Measurements from ENCODE around the gene HEBP2.
"Not testable (repeated sequence)": the region's sequence is repeated elsewhere in the genome, so short reads cannot be mapped to it uniquely, and the experiment has no call there.

Gene HEBP2

DNA sequence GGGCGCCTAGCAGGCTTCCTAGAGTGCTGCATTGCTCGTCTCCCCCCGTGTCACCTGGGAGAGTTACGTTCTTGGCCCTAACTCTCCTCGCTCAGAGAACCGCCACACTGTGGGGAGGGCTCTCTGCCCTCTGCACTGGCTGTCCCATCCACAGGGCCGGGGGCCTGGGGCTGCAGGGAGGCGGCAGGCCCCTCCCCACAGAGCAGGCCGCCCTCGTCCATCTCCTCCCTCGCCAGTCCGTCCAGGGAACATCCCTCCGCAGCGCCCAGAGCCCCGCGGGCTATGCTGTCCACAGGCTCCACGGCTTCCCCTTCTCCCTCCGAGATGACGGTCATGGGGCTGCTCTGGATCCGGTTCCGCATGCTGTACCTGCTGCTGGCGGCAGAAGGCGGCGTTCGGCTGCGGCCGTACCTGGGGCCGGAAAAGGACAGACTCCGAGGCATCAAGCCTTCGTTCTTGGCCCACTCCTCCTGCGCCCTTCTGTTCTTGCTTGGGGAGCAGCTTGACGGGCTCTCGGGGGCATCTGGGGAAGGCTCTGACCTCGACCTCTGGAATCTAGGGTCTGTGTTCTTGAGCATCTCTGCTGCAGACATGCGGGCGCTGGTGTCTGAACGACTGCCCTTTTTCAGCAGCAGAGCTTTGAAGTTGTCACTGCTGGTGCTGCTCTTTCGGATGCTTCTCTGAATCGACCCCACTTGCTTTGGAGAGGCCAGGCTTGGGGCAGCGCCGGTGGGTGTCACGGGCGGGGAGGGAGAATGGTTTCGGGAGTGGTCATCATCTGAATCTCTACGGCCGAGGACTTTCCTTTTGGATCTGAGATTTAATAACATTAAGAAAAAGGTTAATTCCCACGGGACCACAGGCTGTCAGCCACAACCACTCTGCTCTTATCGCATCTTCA, 20.2 kb downstream of the HEBP2 start:
- no peak for DNase-seq

DNA sequence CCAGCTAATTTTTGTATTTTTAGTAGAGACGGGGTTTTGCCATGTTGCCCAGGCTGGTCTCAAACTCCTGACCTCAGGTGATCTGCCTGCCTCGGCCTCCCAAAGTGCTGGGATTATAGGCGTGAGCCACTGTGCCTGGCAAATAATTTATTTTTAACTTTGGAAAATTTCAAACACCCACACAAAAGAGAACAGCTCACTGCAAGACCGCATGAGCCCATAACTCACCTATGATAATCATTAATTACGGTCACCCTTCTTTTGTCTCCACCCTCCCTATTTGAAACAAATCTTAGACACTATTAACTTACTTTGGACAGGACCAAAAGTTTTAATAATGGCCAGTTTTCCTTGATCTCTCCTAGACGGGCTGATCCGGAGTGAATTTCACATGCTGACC, 21.2 kb downstream of the HEBP2 start:
- DNase-seq = not testable (repeated sequence)

DNA sequence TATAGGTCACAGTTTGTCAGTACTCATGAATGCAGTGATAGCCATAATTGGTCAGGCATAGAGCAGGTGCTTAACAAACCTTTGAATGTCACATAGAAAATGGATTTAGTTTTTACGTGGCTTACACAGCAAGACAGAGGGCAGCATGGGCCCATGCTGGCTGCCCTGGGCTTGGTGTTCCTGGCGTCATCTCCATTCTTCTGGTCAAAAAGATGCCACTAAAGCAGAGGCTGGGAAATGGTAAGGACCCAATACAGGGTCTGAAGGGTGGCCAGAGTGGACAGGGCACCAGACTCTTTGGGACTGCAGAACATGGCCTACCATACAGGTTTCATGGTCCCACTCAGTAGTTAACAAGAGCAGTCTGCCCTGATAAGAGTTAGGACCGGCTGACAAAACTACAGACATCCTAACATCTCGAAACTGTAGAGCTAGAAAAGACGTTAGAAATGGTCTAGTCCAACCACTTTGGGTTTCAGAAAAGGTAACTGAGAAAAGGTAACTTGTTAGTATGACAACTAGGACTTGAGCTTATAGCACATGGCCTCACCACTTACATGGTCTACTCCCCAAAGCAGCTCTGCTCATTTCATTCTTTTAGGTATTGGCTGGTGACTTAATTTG, 22.6 kb downstream of the HEBP2 start:
- no peak for DNase-seq

DNA sequence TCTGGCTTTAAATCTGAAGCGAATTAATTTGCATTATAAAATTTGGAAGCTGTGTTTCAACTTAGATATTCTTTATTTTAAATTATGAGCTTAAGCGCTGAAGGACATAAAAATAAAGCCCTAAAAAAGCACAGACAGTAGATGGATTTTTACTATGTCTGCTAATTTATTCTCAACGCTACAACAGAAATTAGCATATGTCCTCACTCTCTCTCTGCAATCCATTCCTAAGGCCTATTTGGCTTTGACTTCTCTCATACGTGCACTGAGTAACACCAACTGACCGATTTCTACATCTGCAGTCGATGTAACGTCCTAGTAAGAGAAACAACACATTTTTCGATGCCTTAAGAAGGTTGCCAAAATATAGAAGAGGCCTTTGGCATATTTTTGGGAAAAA, 23.7 kb downstream of the HEBP2 start:
- DNase-seq = no peak

DNA sequence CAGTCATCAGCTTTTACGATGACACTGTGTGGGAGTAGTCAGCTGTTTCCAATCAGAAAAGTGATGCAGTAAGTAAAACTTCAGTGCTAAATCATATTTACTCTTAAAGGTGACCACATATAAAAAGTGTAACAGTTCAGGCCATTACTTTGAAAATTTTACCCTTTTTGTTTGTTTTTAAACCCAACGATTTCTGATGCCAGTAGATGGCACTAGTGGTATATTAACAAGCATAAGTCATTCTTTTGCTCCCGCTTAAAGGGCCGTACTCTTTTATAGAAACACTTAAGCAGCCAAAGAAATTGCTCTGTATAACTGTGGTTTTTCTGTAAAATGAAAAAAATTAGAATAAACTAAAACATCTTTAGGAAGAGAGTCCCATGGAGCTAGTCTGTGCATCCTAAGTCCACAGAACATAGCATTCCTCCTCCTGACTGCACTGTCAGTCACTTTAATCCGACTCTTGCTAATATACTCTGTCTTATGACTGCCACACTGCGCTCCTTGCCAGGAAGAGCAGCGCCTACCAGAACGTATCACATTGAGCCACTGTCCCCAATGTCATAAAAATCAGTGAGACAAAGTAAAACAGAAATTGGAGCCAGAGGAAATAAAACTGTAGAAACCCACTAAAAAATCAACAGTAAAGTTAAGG, 25.0 kb downstream of the HEBP2 start:
- DNase-seq = no peak

DNA sequence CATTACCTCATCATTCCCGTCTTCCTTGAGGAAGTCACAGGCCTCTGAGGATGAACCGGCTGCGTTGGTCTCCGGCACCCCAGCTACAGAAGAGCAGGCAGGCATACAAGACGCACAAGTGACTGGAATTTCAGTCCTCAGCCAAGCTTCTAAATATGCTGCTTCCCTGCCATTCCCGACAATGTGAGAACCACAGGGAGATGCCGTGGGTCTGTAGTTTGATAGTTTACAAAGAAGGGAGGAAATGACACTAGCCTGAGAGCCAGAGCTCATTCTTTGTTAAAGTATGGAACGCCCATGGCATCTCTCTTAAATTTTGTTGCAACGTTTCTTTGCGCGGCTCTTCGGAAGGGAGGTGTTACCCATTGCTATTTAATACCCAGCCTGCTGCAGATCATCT, 25.7 kb downstream of the HEBP2 start:
- no peak for DNase-seq

DNA sequence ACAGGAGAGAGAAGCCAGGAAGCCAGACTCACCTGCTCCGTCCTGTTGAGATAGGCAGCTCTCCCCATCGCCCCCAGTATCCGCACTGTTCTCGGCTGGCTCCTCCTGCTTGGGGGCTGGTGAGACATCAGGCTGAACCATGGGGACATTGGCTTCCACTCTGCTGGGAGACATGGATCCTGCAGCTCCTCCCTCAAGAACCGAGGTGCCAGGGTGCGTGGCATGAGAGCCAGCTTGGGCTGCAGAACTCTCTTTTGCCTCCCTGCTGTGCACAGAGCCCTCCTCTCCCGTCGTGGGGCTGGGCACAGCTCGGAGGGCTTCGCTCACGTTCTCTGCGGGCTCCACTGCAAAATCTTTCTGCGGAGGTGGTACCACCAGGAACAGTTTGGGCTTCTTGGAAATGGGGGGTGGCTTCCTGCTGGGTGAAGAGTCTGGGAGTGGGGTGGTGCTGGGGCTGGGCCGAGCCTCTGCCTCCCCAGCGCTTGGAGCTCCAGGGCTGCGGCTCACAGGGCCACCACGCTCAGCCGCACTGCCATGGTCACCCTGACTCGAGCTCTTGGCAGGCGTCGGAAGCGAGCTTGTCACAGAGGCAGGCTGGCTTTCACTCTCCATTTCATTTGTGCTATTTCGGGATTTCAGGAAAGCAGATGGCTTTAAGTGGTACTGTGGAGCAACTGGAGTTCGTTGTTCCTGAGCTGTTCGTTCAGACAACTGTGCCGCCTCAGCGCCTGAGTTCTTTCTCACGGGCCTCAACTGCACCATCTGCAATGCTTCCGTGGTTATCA, 26.5 kb downstream of the HEBP2 start:
- DNase-seq = no peak

DNA sequence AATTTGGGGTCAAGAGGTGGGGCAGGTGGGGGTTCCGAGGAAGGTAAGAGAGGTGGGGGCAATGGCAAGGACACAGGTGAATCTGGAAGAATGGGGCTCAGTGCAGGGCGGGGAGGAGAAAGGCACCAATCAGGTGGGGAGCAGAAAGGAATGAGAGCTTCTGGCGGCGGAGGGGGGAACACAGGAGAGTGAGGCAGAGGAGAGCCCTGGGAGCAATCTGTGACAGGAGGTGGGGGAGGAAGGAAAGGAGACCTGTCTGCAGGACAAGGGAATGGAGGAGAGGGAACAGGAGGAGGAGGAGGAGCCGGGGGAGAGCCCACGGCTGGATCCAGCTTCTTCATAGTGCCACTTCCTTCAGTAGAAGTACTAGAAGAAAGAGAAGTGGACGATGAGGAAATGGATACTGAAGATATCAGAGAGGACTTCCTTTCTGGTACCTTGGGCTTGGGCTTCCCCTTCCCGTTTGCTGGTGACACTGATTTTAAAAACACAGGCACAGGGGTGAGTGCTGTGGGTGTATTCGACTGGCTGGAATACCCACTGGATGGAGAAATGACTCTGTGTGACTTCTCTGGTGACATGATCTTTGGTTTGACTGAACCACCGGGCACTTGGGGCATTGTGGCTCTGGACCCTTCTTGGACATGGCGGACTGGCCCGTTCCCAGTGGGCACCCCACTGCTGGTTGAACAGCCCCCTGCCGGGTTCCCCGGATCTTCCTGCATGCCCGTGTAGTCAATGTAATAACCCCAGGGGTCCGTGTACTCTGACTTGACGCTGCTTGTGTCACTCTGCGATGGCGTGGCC, 27.4 kb downstream of the HEBP2 start:
- DNase-seq = no peak

DNA sequence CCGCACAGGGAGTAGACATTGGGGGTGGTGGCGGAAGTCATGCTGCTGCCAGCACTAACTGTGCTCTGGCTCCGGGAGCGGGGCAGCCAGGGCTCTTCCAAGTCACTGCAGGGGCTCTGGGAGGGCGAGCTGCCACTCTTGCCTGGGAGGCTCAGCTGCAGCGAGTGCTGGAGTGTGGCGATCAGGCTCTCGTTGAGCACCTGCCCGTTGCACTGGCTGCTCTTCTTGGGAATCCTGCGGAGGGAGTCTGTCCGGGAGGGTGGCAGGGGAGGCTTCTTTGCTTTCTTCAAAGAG, 28.0 kb downstream of the HEBP2 start:
- DNase-seq = no peak

DNA sequence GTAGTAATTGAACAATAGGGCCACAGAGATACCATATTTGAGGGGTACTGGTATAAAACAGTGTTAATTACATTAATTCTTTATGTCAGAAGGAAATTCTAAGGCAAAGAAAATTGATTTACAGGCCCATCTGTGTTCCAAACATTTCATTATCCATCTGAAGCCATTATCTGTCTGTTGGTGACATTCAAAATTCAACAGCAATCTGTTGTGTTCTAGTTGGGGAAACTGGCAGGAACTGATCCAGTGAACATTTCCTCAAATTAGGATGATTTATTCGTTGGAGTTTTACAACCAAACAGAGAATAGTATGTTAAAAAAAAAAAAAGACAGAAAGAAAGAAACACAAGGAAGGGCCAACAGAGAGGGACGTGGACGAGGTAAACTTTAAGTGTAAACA, 30.1 kb downstream of the HEBP2 start:
- DNase-seq = no peak

DNA sequence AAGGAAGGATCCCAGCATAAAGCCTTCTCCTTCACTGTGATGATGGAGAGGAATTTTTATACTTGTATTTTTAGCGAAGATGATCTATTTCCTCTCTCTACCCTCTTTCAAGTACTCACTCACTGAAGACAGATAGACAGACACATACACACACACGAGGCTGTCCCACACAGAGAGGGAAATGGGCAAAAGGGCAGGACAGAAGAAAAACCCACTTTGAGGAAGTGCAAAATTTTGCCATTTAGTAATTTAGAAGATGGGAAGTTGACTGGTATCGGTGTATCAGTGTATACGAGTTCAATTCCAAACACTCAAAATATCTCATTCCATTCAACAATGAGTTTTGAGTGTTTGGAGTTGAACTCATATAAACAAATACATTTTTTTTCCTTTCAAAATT, 30.9 kb downstream of the HEBP2 start:
- no peak for DNase-seq

DNA sequence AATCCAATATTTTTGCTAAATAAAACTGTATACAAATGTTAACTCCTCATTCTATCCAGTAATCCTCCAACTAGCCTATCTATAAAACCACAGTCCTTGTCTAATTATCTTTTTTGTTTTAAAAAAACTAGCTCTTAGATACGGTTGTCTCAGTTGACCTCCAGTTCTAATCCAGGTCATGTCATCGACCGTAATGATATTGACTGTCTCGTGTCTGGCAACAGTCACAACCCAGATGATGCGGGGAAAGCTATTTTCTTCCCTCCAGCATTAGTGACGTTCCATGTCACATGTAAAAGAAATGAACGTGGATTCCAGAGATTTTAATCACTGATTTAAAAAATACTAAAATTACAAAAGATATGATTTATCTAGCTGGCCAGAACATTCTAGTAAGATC, 35.5 kb downstream of the HEBP2 start:
- DNase-seq = no peak

DNA sequence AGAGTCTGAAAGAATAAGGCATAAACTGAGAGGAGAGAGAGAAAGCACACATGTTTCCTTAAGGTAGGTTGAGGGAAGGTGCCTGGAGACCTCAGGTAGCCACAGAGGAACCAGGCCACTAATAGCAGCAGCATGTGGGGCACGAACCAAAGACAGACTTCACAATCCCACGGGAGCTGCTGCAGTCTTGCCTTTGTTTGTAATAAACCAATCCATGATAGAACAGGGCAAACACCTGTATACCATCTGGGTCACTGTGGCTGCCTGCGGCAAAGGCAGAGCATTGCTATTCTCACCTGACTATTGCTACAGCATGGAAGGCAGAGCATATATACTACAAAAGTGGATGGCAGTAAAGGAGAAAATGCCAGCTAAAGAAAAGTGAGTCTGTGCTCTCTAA, 36.3 kb downstream of the HEBP2 start:
- DNase-seq = no peak

DNA sequence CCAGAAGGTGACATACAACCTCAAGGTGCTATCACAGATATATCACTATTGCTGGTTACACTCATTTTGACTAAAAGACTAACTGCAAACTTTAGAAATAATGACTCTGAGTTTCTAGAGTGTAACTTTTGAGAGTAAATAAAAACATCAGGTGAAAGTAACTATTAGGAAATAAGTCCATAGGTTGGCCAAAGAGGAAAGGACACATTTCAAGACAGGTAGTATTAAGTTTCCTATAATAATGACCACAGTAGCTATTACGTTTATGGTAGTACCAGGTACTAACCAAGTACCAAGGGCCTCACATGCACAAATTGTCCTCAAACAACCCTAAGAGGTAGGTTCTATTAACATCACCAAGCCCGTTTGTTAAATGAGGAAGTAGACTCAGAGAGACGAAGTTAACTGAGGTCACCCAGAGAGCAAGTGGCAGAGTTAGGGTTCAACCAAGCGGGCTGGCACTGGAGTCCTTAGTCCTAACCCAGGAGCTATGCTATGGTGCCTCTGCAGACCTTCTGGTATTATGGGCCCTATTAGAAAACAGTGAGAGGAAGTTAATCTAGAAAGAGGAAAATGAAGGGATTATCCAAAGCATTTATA, 36.8 kb downstream of the HEBP2 start:
- no peak for DNase-seq

DNA sequence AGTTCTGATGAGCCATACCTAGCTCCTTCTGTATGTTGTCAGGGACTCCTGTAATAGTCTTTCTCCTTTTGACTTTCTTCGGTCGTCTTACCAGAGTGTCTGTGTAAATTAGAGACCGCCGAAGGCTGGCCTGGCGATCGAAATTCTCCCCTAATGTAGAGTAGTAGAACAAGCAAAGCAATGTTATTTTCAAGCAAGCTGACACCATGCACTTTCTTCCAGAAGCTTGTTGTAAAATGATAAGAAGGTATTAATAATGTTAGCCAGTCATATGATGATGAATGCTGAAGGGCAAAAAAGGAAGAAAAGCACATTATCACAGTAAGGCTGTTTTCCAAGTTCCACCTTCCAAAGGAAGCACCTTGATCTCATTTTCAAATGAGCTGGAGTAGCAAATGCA, 37.9 kb downstream of the HEBP2 start:
- DNase-seq = no peak

DNA sequence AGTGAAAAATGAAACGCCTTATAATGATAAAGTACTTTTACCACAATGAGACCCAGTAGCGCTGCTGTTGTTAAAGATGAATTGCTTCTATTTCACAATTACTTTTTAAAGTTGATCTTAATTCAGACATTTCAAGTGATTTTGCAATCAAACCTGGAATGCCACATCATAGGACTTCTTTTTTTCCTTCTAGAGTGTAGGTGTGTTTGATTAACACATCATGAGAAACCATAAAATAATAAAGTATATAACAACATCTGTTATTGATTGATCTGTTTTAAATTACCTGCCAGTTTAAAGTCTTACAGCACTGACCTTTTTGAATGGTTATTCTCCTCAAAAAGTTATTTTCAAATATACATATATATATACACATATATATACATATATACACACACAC, 38.6 kb downstream of the HEBP2 start:
- DNase-seq = no peak

DNA sequence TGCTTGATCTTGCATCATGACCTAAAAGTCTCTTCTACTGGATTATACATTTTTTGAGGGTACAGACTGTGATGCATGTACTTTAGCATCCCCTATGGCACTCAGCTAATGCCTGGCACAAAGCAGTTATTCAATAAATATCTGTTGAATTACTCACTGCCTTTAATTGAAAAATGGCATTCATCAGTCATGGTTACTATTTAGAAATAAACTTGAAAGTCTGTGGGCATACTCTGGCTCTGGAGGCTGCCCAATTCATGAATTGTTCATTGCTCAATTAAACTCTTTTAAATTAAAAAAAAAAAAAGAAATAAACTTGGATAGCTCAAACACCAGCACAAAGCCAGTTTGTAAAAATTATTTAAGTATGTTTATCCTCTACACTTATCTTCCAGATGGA, 40.0 kb downstream of the HEBP2 start:
- DNase-seq = no peak

DNA sequence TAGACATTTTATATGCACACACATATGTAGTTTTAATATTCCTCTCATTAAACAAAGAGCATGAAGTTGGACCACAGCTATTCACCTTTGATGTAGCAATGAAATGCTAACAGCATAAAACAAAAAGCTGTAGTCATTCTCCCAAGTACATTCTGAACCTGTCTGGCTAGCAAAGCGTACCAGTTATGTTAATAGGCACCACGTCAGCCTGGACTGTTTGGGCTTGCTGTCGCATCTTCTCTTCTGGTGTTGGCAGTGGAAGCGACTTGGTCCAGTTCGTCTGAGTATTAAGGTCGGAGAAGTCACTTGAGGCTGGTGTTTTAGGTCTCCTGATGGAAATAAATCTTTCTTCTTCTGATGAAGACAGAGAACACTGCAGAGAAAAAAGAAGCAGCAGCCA, 42.8 kb downstream of the HEBP2 start:
- no peak for DNase-seq

DNA sequence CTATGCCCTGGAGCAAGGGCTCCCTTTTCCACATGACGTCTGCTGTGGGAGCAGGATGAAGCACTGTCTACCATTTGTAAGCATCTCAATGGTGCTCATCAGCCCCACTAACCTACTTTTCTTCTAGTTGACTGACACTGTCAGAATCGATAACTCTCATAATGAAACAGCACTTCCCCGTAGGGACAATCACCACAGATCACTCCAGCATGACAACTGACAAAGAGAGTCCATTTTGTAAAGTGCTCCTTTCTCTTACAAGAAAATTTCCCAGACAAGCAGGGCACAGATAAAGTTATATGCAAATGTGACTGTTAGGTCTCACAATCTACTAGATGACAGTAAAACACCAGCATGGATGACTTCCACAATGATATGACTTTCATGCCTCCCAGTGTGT, 46.4 kb downstream of the HEBP2 start:
- no peak for DNase-seq

DNA sequence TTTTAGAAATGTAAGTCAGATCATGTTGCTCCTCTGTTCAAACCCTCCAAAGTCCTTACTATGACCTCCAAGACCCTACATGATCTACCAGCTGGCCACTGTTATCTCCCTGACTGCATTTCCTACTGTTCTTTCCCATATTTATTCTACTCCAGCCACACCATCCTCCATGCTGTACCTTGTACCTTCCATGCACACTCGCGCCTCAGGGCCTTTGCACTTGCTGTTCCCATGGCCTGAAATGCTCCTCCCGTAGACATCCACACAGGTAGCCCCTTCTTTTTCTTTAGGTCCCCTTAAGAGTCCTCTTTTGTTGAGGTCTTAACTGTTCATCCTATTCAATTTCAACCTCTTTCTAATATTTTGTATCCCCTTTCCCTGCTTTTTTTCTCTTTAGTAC, 47.0 kb downstream of the HEBP2 start:
- DNase-seq = no peak

DNA sequence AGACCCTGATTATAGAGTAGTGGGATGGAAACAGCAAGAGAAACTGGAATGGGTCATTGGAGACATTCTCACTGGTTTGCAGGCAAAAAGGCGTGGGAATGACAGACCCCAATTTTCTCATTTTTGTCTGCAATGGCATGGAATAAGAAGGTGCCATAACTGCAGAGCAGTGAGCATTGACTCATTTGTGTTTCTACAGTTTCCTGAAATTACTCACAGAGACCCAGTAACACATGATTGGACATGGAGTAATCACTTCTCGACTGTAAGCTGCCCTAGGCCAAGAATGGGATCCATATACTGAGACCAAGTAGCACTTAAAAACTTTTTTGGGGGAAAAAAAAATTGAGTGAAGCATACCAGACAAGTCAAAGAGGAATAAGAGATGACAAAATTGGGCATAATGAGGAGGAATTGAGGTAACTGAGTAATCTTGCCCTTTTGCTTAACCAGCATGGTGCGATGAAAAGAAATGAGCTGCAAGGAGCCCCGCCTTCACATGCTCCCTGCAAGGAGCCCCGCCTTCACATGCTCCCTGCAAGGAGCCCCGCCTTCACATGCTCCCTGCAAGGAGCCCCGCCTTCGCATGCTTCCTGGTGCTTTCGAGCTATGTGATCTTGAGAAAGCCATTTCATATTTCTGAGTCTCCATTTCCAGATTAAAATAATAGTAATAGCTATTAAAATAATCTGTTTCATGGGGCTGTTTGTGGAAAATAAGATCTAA, 51.1 kb downstream of the HEBP2 start:
- DNase-seq = peak; percentile 24
